Activated CD8-positive, alpha-beta memory T cell treated with anti-CD3 and anti-CD28 coated beads, Interleukin-2, amount 50 U/mL, for 48 hours (primary cell): Measurements from ENCODE around the gene TMEM254.
A peak's percentile ranks its signal among the peaks of the same experiment; 100 is the strongest.
"Not testable (repeated sequence)": the region's sequence is repeated elsewhere in the genome, so short reads cannot be mapped to it uniquely, and the experiment has no call there.

Source experiments
- DNase-seq: peaks from one replicate; pipeline ENCODE4 v3.0.0-alpha.2; 2020

Gene TMEM254, protein sequence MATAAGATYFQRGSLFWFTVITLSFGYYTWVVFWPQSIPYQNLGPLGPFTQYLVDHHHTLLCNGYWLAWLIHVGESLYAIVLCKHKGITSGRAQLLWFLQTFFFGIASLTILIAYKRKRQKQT

DNA sequence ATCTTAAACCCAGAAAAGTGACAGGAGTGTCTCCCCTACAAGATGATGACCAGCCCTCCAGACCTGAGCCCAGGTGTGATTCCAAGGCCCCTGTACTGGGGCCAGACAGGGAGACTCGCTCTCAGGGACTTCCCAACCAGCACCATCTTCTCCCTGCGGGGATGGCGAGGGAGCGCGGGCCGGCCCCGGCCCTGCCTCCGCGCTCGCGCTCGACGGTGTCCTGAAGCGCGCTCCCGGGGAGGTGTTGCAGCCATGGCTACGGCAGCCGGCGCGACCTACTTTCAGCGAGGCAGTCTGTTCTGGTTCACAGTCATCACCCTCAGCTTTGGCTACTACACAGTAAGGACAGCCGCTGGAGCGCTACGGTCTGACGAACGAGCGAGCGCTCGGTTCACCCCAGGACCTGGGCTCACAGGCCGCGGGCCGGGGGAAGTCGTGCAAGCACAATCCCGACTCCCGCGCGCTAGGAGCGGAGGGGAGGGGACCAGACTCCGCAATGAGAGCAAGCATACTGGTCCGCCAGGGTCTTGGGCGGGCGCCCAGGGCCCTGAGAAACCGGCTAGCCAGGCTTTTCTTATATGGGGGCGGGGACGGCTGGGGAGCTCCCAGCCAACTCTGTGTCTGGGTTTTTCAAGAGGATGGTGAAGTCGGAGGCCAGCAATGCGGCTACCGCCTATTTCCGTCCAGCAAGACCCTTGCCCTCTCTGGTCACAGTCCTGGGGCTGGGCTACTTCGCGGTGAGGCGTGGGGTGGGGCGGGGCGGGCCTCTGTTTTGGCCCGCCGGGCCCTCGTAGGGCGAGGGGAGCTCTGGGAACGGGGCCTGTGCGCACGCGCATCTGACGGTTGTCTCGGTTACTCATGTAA lies at the start of gene TMEM254:
Gene TMEM254 (plus strand): TSS at position 218 of the 864 bp plus-strand sequence. CDS start 35 bp downstream, at position 253.
- DNase-seq = peak; percentile 94

DNA sequence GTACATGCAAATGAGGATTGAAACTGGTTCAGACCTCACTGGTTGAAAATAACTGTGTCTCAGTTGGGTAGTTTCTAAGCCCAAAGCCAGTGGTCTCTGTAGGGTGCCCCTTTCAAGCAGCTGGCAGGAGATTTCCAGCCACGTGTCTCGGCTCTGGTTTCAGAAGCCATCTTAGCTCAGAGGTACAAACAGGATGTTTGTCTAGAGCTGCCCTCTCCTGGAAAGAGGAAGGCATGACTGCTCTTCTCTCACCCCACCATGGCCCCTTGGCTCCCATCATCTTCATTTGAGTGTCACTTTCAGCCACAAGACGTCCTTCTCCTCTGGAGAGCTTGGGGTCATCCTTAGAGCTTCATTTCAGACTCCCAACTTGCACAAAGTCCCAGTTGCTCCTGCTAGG lies 49.3 kb upstream of the TMEM254 start:
- DNase-seq = not testable (repeated sequence)

DNA sequence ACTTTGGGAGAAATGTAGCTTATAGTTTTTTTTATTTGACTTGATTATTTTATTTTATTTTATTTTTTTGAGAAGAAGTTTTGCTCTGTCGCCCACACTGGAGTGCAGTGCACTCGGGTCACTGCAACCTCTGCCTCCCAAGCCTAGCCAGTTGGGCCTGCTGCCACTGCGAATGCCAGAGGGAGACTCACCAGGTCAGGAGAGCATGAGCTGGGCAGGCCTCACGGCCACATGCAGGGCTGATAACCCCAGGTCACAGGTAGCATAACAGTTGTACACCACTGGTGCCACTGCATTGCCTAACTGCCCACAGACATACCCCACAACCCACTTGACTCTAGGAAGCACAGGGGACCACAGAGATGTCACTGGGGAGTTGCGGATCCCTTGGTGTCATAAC lies 48.6 kb upstream of the TMEM254 start:
- not testable (repeated sequence) for DNase-seq

DNA sequence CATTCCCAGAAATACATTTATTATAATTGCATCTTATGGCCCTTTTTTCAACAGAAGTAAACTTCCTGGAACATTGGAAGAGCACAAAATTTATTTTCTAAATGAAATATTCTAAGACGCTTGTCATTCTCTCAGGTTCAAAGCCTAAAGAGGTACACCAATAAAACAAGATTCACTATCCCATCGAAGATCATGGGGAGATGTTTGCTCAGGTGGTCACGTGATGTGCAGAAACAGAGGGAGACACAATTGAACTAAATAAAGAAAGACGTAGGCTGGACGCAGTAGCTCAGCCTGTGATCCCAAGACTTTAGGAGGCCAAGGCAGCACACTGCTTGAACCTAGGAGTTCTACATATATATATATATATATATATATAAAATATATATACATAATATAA lies 46.0 kb upstream of the TMEM254 start:
- no peak for DNase-seq

DNA sequence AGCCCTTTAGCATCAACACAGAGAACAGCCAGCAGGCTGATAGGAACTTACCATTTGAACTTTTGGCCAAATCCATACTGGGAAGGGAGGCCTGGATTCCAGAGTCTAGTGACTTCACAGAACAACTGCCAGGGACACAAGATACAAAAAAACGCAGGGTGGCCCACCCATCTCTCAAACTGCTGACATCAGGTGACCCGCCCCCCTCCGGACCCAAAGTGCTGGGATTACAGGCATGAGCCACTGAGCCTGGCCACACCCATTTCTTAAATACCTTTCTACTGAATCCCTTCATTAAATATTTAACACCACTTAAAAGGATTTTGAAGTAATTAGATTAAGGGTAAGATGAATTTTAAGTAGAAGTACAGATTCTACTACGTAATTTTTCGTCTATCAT lies 43.7 kb upstream of the TMEM254 start:
- not testable (repeated sequence) for DNase-seq

DNA sequence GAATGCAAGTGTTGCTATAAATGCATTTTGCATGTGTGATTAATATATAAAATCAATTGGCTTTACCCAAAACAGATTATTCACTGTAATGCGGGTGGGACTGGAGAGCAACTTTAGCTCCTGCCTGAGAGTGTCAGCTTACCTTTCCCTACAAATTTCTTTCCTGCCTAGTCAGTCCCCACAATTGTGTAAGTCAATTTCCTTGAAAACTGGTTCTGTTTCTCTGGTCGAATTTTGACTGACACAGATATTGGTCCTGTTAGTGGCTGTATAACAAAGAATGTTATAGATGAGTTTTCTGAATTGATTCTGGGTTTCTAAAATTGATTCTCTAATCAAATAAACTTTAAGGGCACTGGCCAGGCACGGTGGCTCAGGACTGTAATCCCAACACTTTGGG lies 43.0 kb upstream of the TMEM254 start:
- DNase-seq = not testable (repeated sequence)

DNA sequence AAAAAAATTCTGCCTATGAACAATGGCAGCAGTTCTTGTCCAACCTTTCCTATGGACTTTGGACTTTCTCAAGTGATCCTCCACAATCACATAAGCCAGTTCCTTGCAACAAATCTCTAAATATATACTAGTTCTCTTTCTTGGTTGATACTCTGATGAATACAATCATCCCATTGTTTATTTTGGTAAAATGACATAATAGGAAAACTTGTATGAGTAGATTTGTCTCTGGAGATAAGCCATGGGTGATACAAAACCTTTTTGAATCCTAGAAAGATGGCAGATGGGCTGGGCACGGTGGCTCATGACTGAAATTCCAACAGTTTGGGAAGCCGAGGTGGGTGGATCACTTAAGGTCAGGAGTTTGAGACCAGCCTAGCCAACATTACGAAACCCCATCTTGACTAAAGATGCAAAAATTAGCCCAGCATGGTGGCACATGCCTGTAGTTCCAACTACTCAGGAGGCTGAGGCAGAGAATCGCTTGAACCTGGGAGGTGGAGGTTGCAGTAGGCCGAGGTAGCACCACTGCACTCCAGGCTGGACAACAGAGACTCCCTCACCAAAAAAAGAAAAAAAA lies 41.5 kb upstream of the TMEM254 start:
- not testable (repeated sequence) for DNase-seq

DNA sequence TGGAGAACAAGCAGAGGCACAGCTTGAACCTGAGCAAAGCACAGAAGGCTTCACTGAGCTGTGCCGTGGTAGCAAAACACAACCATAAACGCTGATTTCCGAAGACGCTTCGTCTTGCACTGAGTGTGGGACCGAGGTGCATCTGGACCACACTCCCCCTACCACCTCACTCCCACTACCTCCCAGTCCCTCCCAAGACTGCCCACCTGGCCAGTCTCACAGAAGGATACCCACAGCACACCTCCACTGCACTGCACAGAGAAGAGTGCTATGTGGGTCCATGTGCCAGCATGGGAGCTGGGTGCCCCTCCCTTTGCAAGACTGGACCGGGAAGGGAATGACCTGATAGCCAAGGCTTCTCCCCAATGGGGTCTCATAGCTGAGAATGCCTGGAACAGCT lies 40.2 kb upstream of the TMEM254 start:
- DNase-seq = not testable (repeated sequence)

DNA sequence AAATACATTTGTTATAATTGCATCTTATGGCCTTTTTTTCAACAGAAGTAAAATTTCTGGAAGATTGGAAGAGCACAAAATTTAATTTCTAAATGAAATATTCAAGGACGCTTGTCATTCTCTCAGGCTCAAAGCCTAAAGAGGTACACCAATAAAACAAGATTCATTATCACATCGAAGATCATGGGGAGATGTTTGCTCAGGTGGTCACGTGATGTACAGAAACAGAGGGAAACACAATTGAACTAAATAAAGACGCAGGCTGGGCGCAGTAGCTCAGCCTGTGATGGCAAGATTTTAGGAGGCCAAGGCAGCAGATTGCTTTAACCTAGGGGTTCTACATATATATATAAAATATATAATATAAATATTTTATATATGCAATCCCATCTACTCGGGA lies 37.3 kb upstream of the TMEM254 start:
- no peak for DNase-seq

DNA sequence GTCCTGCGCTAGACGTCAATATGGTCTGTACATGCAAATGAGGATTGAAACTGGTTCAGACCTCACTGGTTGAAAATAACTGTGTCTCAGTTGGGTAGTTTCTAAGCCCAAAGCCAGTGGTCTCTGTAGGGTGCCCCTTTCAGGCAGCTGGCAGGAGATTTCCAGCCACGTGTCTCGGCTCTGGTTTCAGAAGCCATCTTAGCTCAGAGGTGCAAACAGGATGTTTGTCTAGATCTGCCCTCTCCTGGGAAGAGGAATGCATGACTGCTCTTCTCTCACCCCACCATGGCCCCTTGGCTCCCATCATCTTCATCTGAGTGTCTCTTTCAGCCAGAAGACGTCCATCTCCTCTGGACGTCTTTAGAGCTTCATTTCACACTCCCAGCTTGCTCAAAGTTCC lies 33.5 kb upstream of the TMEM254 start:
- DNase-seq = not testable (repeated sequence)

DNA sequence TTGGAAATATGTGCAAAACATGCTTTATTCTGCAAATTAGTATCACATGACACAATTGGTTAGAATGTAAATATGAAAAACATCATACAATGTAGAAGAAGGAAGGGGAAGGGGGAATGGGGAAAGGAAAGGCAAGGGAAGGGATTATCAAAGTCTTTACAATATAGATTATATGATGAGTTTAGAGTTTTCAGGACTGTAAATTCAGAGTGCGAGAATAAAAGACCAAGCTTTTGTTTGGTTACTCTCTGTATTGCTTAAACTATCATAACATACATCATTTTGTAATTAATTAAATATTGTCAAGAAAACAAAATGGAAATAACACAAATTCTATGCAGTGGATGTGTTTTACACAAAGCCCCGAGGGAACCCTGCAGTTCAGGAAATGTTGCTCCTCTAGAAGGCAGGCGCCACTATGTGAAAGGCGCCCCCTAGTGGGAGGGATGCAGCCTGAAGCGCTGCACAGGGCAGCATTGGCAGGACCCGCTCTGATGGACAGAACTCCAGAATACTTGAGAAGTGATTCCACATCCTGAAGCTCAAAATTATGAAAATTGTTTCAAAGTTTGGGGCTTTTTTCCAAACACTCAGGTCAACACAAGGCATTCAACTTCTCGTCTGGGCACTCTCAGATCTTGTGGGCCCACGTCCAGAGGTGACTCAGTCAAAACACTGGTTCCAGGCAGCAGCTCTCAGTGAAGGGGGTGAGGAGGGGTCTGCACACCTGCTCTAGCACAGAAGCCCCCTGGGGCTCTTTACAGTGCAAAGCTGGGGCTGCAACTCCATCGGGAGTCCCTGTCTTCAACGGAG lies 31.6 kb upstream of the TMEM254 start:
- peak; percentile 91 for DNase-seq

DNA sequence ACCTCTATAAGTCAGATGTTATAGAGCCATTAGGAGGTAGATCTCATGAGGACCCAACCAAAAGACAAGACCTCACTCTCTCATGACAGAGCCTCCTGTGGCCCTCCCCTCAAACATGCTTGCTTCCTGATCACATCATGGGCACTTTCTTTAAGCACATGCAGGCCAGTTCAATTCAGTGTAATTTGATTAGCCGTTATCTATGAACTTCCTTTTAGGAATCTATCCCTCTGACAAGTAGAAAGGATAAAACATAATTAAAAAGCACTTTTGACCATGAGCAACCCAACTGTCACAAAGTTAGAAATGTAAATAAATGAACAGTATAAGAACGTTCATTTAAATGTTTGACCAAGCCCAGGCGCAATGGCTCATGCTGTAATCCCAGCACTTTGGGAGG lies 27.7 kb upstream of the TMEM254 start:
- DNase-seq = no peak

DNA sequence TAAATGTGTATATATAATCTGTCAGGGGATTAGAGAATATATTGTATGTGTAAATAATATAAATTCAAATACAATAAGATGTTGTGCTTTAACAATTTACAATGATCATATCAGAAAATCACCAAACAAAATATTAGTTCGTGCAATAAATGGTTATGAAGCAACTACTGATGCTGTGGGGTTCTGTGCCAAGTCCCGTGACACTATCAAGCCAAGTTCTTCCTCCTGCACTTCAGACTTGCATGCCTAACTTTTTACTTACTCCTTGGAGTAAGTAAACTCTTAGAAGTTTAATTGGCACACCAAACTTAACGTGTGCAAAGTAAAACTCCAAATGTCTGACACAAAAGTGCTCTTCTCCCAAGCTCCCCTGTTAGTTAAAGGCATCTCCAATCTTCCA lies 26.5 kb upstream of the TMEM254 start:
- DNase-seq = no peak

DNA sequence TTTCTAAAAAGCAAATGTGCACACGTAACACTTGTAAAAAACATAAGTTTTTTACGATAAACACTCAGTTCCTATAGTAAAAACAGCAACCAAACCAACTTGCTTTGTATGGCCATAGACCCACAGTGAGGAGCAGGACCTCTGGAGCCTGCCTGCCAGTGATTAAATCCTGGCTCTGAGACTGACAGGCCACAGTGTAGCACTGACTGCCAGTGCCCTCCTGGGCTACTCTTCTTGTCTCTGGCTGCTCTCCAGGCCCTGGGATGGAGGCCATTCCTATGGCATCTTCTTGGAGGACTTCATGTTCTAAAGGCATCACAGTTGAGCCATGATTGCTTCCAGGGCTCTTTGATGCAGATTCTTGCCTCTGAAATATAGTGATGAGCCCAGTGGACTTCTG lies 22.7 kb upstream of the TMEM254 start:
- no peak for DNase-seq

DNA sequence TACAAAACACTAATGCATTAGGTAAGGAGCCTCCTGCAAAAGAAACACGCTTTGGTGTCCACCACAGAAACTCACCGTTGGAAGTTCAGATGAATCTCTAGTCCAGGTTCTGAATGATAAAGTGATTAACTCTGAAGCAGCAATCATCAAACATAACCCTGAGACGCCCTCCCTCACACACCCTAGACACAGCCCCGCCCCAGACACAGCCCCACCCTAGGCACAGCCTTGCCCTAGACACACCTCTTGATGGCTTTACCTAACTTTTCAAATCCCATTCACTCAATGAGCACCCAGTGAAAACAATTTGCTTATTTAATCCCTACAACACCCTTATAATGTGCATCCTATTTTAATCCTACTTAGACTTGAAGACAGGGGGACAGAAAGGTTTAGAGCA lies 21.3 kb upstream of the TMEM254 start:
- no peak for DNase-seq

DNA sequence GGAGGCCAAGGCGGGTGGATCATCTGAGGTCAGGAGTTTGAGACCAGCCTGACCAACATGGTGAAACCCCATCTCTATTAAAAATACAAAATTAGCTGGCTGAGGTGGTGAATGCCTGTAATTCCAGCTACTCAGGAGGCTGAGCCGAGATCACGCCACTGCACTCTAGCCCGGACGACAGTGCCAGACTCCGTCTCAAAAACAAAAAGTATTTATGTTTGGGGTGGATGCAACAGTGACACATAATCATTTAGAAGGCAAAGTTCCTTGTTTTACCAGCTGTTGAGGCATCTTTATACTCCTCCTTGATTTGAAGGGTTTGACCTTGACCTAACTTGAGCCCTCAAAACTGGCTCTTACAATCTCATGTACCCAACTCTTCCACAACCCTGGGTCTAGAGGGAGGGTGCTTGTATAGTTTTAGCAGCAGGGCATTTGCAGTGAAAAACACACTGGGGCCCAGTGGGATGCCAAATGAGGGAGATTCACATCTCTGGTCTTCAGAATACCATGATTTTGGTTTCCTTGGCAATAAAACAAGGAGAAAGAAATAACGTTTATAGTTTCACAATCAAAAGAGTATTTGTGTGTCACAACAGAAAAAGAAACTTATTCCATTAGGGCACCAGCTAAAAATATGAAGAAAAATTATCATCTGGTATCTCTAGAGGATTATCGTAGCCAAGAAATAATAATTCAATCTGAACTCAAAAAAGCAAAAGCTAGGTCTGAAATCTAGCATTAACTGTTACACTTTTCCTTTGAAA lies 14.2 kb upstream of the TMEM254 start:
- no peak for DNase-seq

DNA sequence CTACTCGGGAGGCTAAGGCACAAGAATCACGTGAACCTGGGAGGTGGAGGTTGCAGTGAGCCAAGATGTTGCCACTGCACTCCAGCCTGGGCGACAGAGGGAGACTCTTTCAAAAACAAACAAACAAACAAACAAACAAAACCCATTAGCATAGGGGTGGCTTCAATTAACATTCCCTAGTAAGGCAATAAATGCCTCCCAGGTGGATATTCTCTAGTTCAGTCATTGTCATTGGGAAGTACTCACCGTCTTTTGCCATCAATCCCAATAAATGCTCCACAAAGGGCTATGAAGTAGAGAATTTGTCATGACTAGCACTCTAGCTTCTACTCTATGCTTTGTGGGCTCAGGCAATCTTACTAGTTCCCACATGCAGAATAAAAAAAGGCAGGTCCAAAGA lies 11.7 kb upstream of the TMEM254 start:
- no peak for DNase-seq

DNA sequence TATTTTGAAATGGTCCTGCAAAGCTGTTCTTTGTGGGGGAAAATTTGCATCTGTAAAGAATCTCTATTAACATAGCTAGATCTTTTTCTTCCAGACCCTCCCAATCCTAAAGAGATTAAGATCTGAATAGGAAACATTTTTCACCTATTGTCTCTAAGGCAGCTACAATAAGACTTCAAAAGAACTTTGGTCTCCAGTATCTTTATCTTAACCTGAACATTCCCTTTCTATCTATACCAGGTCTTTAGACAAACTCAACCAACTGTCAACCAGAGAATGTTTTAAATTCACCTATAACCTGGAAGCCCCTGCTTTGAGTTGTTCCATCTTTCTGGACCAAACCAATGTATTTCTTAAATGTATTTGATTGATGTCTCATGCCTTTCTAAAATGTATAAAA lies 10.6 kb upstream of the TMEM254 start:
- DNase-seq = not testable (repeated sequence)

DNA sequence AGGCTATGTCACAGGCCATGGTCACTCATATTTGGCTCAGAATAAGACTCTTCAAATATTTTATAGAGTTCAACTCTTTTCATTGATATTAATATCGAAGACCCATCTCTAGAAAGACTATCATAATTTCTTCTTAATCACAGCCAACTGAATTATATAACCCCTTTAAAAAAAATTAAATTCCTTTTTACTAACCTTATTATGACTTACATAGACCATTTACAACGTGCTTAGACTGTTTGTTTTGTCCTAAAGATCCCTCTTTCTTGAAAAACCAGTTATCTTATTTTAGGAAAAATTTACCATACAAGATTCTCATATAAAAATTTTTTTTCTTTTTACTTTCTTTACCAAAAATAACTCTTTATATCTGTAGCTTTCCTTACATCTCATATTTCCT lies 10.2 kb upstream of the TMEM254 start:
- no peak for DNase-seq

DNA sequence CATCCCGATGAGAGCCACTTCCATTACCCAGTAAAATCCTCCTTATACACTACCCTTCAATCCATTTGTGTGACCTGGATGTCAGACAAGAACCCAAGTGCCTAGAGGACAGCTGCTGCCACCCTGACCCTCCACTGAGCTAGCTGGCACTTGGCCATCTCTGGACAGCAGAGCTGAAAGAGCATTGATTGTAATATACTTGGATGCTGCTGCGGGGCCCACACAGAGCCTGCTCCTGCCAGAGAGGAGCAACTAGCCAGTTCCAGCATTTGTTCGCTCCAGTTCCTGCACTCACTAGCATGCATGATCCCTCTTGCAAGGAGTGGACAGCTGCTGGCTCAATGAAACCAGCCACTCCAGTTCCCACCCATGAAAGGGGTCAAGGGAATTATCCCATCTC lies 8.4 kb upstream of the TMEM254 start:
- no peak for DNase-seq

DNA sequence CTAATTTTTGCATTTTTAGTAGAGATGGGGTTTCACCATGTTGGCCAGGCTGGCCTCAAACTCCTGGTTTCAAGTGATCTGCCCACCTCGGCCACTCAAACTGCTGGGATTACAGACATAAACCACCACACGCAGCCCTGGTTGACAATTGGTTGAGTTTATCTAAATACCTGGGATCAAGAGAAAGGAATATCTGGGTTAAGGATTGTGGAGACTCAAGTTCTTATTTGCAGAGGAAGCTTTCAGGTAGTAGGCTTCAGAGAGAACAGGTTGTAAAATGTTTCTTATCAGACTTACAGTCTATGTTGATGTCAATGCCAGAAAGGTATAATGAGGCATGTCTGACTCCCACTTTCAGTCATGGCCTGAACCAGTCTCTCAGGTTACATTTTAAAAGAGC lies 5.9 kb upstream of the TMEM254 start:
- DNase-seq = no peak

DNA sequence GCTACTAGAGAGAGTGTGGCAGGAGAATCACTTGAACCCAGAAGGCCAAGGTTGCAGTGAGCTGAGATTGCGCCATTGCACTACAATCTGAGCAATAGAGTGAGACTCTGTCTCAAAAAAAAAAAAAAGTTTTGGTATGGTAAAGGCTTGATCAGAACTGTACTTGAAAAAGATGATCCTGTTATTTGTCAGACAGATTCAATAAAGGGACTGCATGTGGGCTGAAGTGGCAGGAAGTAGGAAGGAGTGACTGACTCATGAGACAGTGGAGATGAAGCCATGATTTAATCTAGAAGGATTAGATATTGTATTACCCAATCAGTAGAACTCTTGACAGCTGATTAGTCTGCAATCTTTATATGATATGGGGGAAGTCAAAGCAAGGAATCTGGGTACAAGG lies 2.7 kb upstream of the TMEM254 start:
- DNase-seq = no peak
